H1 (cell line): Measurements from ENCODE around the gene CHST2. TPM values are rescaled to one million over a fixed set of nuclear protein-coding genes. Genes with fewer than 3 reads are reported as not detected.

Experiments
- CTCF ChIA-PET: fragments of 300-600 bp; sonication (Branson Sonifier 250); formaldehyde crosslinking; loops from one replicate; lab custom pipeline; 2021; ENCODE audit not compliant: partially characterized antibody; lab: Charles Lee
- POLR2A ChIA-PET: fragments of 300-600 bp; sonication (Branson Sonifier 250); formaldehyde crosslinking; loops from one replicate; lab custom pipeline; 2021; ENCODE audit warnings: inconsistent platforms; ENCODE audit not compliant: partially characterized antibody; lab: Charles Lee
- DNase-seq, 2 experiments: peaks; one replicate each; pipeline versions ENCODE4 v3.0.0 to v3.0.0-alpha.2; 2010 to 2022; ENCODE audit warnings: low spot score in 2 of 2, low read depth in 1 of 2, mixed read lengths in 1 of 2
- FAIRE-seq: peaks from 2 replicates; lab custom pipeline; 2011; peaks lifted over from hg19 to GRCh38; lab: Jason Lieb, UNC
- H2AFZ ChIP-seq: 2 replicates; pipeline ENCODE4 v1.8.1; 2012; ENCODE audit warnings: low read length, inconsistent platforms
- H2AK5ac ChIP-seq: 2 replicates; pipeline ENCODE4 v1.6.1; 2013; ENCODE audit warnings: low read depth, low read length
- H2BK120ac ChIP-seq: replicated peaks from 2 replicates; pipeline ENCODE3; 2013; ENCODE audit warnings: low read depth, low read length, inconsistent platforms
- H2BK12ac ChIP-seq: 2 replicates; pipeline ENCODE4 v1.6.1; 2013; ENCODE audit warnings: low read depth, low read length
- H2BK15ac ChIP-seq: 2 replicates; pipeline ENCODE4 v1.6.1; 2013; ENCODE audit warnings: low read length
- H2BK20ac ChIP-seq: 2 replicates; pipeline ENCODE4 v1.6.1; 2013; ENCODE audit warnings: low read length
- H2BK5ac ChIP-seq: 2 replicates; pipeline ENCODE4 v1.6.1; 2013; ENCODE audit warnings: low read depth, low read length
- H3K14ac ChIP-seq: 2 replicates; pipeline ENCODE4 v1.6.1; 2013; ENCODE audit warnings: inconsistent platforms; ENCODE audit not compliant: insufficient read length
- H3K18ac ChIP-seq: 2 replicates; pipeline ENCODE4 v1.6.1; 2013; ENCODE audit warnings: low read length; ENCODE audit errors: extremely low read depth
- H3K23ac ChIP-seq: 2 replicates; pipeline ENCODE4 v1.6.1; 2013; ENCODE audit warnings: inconsistent platforms; ENCODE audit not compliant: insufficient read length
- H3K23me2 ChIP-seq: 2 replicates; pipeline ENCODE4 v1.6.1; 2013; ENCODE audit warnings: low read depth, low read length
- H3K27ac ChIP-seq: 2 replicates; pipeline ENCODE4 v1.6.1; 2011; ENCODE audit warnings: low read depth, low read length, inconsistent platforms
- H3K27me3 ChIP-seq, 4 experiments: replicated peaks in 1 of 4; 1 replicate in 1 of 4; 2 replicates in 3 of 4; pipeline versions ENCODE4 v1.6.1 to v1.8.1; 2011 to 2013; ENCODE audit warnings: low read length in 3 of 4, mild to moderate bottlenecking in 3 of 4, inconsistent platforms in 2 of 4, mixed read lengths in 2 of 4, moderate library complexity in 1 of 4; ENCODE audit not compliant: control insufficient read depth in 3 of 4, insufficient read depth in 3 of 4; ENCODE audit errors: extremely low read depth in 1 of 4
- H3K36me3 ChIP-seq, 4 experiments: 2 replicates each; pipeline versions ENCODE4 v1.6.1 to v1.8.1; 2011 to 2013; ENCODE audit warnings: mild to moderate bottlenecking in 4 of 4, low read length in 3 of 4, moderate library complexity in 2 of 4, control low read depth in 1 of 4, inconsistent platforms in 1 of 4; ENCODE audit not compliant: insufficient read depth in 4 of 4, control insufficient read depth in 2 of 4
- H3K4ac ChIP-seq: replicated peaks from 2 replicates; pipeline ENCODE3; 2013; ENCODE audit warnings: low read length, low read depth, mixed read lengths, inconsistent platforms; ENCODE audit not compliant: insufficient read length
- H3K4me1 ChIP-seq, 4 experiments: replicated peaks in 1 of 4; 1 replicate in 1 of 4; 2 replicates in 3 of 4; pipeline versions ENCODE4 v1.6.1 to v1.8.1; 2011 to 2013; ENCODE audit warnings: low read length in 3 of 4, inconsistent platforms in 2 of 4, mixed read lengths in 1 of 4; ENCODE audit not compliant: insufficient read depth in 4 of 4, control insufficient read depth in 3 of 4
- H3K4me2 ChIP-seq, 2 experiments: 2 replicates each; pipeline versions ENCODE4 v1.6.1 to v1.8.1; 2011 to 2013; ENCODE audit warnings: low read depth in 2 of 2, low read length in 2 of 2, control low read depth in 1 of 2, inconsistent platforms in 1 of 2, mild to moderate bottlenecking in 1 of 2; ENCODE audit not compliant: insufficient read depth in 1 of 2
- H3K4me3 ChIP-seq, 4 experiments: fragments of 200-600, 300-600 bp in 1 of 4; sonication (generic), shearing (Covaris generic), sonication (Bioruptor Twin) in 1 of 4; 2 replicates each; pipeline versions ENCODE4 v1.5.1 to v1.8.1; 2011 to 2016; ENCODE audit warnings: low read length in 4 of 4, low read depth in 3 of 4, control low read depth in 2 of 4, inconsistent platforms in 2 of 4, mild to moderate bottlenecking in 2 of 4, mixed read lengths in 1 of 4, moderate library complexity in 1 of 4; ENCODE audit not compliant: insufficient read depth in 2 of 4; ENCODE audit errors: extremely low read depth in 1 of 4
- H3K56ac ChIP-seq: replicated peaks from 2 replicates; pipeline ENCODE3; 2013; ENCODE audit warnings: low read depth, mild to moderate bottlenecking, mixed read lengths, low read length, inconsistent platforms; ENCODE audit not compliant: insufficient read length
- H3K79me1 ChIP-seq: 2 replicates; pipeline ENCODE4 v1.6.1; 2013; ENCODE audit warnings: low read depth, low read length, control low read depth
- H3K79me2 ChIP-seq, 2 experiments: 2 replicates each; pipeline versions ENCODE4 v1.6.1 to v1.8.1; 2012 to 2013; ENCODE audit warnings: low read length in 2 of 2, mild to moderate bottlenecking in 2 of 2, inconsistent platforms in 1 of 2; ENCODE audit not compliant: insufficient read depth in 2 of 2, control insufficient read depth in 1 of 2
- H3K9ac ChIP-seq, 4 experiments: replicated peaks in 1 of 4; 1 replicate in 1 of 4; 2 replicates in 3 of 4; pipeline versions ENCODE4 v1.6.1 to v1.8.1; 2011 to 2013; ENCODE audit warnings: low read depth in 3 of 4, low read length in 3 of 4, control low read depth in 2 of 4, mild to moderate bottlenecking in 2 of 4, moderate library complexity in 2 of 4, inconsistent platforms in 1 of 4; ENCODE audit errors: extremely low read depth in 1 of 4
- H3K9me3 ChIP-seq, 2 experiments: 2 replicates each; pipeline versions ENCODE4 v1.6.1 to v1.8.1; 2012 to 2013; ENCODE audit warnings: mild to moderate bottlenecking in 2 of 2, moderate library complexity in 2 of 2, control low read depth in 1 of 2, inconsistent platforms in 1 of 2, low read depth in 1 of 2, low read length in 1 of 2, mixed read lengths in 1 of 2; ENCODE audit not compliant: insufficient read depth in 2 of 2
- H4K20me1 ChIP-seq, 2 experiments: replicated peaks in 1 of 2; 2 replicates each; pipeline versions ENCODE3 to v1.8.1; 2011 to 2013; ENCODE audit warnings: inconsistent platforms in 2 of 2, low read length in 2 of 2, mild to moderate bottlenecking in 1 of 2; ENCODE audit not compliant: insufficient read depth in 2 of 2, control insufficient read depth in 1 of 2
- H4K5ac ChIP-seq: 2 replicates; pipeline ENCODE4 v1.6.1; 2013; ENCODE audit warnings: low read length, low read depth, mixed read lengths, inconsistent platforms; ENCODE audit not compliant: insufficient read length
- H4K8ac ChIP-seq: 2 replicates; pipeline ENCODE4 v1.8.0; 2013; ENCODE audit warnings: mild to moderate bottlenecking, moderate library complexity, low read length, inconsistent platforms; ENCODE audit not compliant: insufficient read depth; ENCODE audit errors: extremely low read depth
- H4K91ac ChIP-seq: replicated peaks from 2 replicates; pipeline ENCODE3; 2013; ENCODE audit warnings: low read length, mixed read lengths, inconsistent platforms; ENCODE audit not compliant: insufficient read length
- BCL11A ChIP-seq, 2 experiments: IDR thresholded peaks; one replicate each; pipeline ENCODE4 v1.6.1; 2011; ENCODE audit warnings: low read depth in 2 of 2, low read length in 2 of 2, mild to moderate bottlenecking in 2 of 2
- BRCA1 ChIP-seq: IDR thresholded peaks from 2 replicates; pipeline ENCODE4 v1.6.1; 2012; ENCODE audit warnings: low read depth, low read length, improper control_type of control experiment
- EGR1 ChIP-seq: IDR thresholded peaks from 2 replicates; pipeline ENCODE4 v1.6.1; 2011; ENCODE audit warnings: low read depth, low read length, borderline replicate concordance
- GABPA ChIP-seq: IDR thresholded peaks from 2 replicates; pipeline ENCODE4 v1.6.1; 2011; ENCODE audit warnings: mild to moderate bottlenecking, low read length, moderate library complexity, borderline replicate concordance; ENCODE audit not compliant: insufficient read depth
- JUN ChIP-seq: IDR thresholded peaks from 2 replicates; pipeline ENCODE4 v1.6.1; 2011; ENCODE audit warnings: low read depth, mild to moderate bottlenecking, improper control_type of control experiment, low read length
- POLR2AphosphoS5 ChIP-seq: IDR thresholded peaks from 2 replicates; pipeline ENCODE4 v1.6.1; 2011; ENCODE audit warnings: low read depth, low read length
- RXRA ChIP-seq: IDR thresholded peaks from 2 replicates; pipeline ENCODE4 v1.6.1; 2011; ENCODE audit warnings: low read depth, mild to moderate bottlenecking, low read length, moderate library complexity; ENCODE audit not compliant: insufficient read depth
- SP4 ChIP-seq: IDR thresholded peaks from 2 replicates; pipeline ENCODE4 v1.6.1; 2012; ENCODE audit warnings: low read length, inconsistent platforms
- SUZ12 ChIP-seq: fragments of 200-600 bp; sonication (generic); IDR thresholded peaks from 2 replicates; pipeline ENCODE4 v1.6.1; 2012; ENCODE audit warnings: mild to moderate bottlenecking, inconsistent platforms, low read length, moderate library complexity, mixed read lengths
- YY1 ChIP-seq: IDR thresholded peaks from 2 replicates; pipeline ENCODE4 v1.6.1; 2011; ENCODE audit warnings: low read depth, mild to moderate bottlenecking, low read length
- WGBS, 2 experiments: shearing (Covaris generic) in 1 of 2; methylation state at CpG; one replicate each; pipeline versions ENCODE4 v1.1.6 to v1.1.7; 2013 to 2015; ENCODE audit warnings: low lambda C conversion rate in 2 of 2, mixed read lengths in 2 of 2, inconsistent platforms in 1 of 2, low coverage in 1 of 2, missing lambda C conversion rate in 1 of 2; ENCODE audit not compliant: insufficient replicate concordance in 2 of 2, insufficient coverage in 1 of 2, insufficient read length in 1 of 2; ENCODE audit errors: extremely low coverage in 1 of 2, missing lambda C conversion rate in 1 of 2; 5-methylcytosine and 5-hydroxymethylcytosine counted together
- polyA plus RNA-seq, 7 experiments: library from polyadenylated mRNA; depleted of rRNA in 3 of 7; stranded (reverse) in 5 of 7; unstranded in 2 of 7; fragments of >200 nt in 5 of 7; fragments of 200-250 nt in 2 of 7; gene quantifications; 1 replicate in 5 of 7; 2 replicates in 1 of 7; 4 replicates in 1 of 7; pipeline versions ENCODE4 v1.2.1 to v1.2.3, GENCODE V29; 2011 to 2013; ENCODE audit warnings: missing spikeins in 2 of 7, mixed read lengths in 2 of 7
- total RNA-seq: library from RNA; stranded (reverse); fragmentation: NEBNext Ultra II Directional; extraction: Animal tissue kit (Norgen Biotek cat#: 25700); gene quantifications from 2 replicates; pipeline ENCODE4 v1.2.1, GENCODE V29; 2021

Gene CHST2
- total and polyA plus RNA-seq, 2 of the 8 experiments (the other 6 are each of a cell fraction or from before 2014, with no cell fraction given) = 3.2 to 15.1 TPM

DNA sequence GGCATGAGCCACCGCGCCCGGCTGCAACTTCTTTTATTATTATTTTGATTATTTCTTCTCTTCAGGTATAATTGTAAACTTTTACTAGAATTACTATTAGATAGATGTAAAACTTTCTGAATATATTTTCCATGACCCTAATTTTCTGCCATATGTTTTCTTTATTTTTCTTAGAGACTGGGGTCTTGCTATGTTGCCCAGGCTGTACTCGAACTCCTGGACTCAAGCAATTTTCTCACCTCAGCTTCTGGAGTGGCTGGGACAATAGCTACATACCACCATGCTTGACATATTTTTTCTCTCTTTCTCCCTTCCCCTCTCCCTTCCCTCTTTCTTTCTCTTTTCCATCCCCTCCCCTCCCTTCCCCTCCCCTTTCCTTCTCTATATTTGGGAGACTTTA, 29.6 kb upstream of the CHST2 start:
- H3K14ac ChIP-seq = no peak overlapping the region
- ChIA-PET POLR2A (interaction anchor here (1.6 kb wide), 1 partner anchor 15 kb away, joined by 3 read pairs; no protein-coding TSS in a partner anchor), CTCF (no interaction called here)

More for the DNA sequence above, 29.6 kb upstream of the CHST2 start:
- Histone ChIP-seq H3K4me3 (no peak overlapping the region), H2BK5ac (no peak overlapping the region), H3K27ac (no peak overlapping the region), H3K79me2 (no peaks in the 10 kb centered on the region), H3K4ac (no peak overlapping the region), H3K4me2 (no peak overlapping the region), H3K36me3 (no peaks in the 10 kb centered on the region), H3K18ac (no peak overlapping the region), H2AK5ac (no peak overlapping the region), H4K20me1 (no peaks in the 10 kb centered on the region), H3K9ac (no peak overlapping the region), H2BK12ac (no peak overlapping the region), H3K27me3 (no peaks in the 10 kb centered on the region), H2BK20ac (no peak overlapping the region), H3K4me1 (no peaks in the 10 kb centered on the region), H2AFZ (no peak overlapping the region), H3K56ac (no peak overlapping the region), H4K8ac (no peak overlapping the region), H3K23ac (no peak overlapping the region), H4K5ac (no peak overlapping the region), H2BK120ac (no peak overlapping the region), H3K79me1 (no peaks in the 10 kb centered on the region), H3K9me3 (peaks cover 0 to 4% of the 10 kb centered on the region in 2 experiments; a peak in 2 of 4 replicates), H4K91ac (no peak overlapping the region), H3K23me2 (no peaks in the 10 kb centered on the region), H2BK15ac (no peak overlapping the region)
- TF ChIP-seq BRCA1 (no peak), SP4 (no peak), GABPA (no peak), YY1 (no peak), RXRA (no peak), BCL11A (IDR thresholded peaks at IDR 0.05; ENCODE audit: low read depth in 2 of 2, low read length in 2 of 2) (no peak), EGR1 (no peak), SUZ12 (no peak), JUN (no peak), POLR2AphosphoS5 (no peak)
- DNase-seq (no peak), FAIRE-seq (no peak)
- WGBS, 2 experiments = 97% methylated on average over 4 of the region's 4 CpGs; no CpG with 5 or more reads in 1 of the 2 experiments
